GM12872 (cell line): ENCODE results near the gene AFP.

Experiments
- TF ChIP-seq, protein P1 (sequence below): IDR thresholded peaks from 3 replicates; pipeline ENCODE4 v1.5.1; 2011; ENCODE audit warnings: low read depth, mild to moderate bottlenecking, low read length, moderate library complexity; ENCODE audit not compliant: insufficient read depth

AFP gene

GRCh38 chr4:73409012-73409862 is 26.8 kb upstream of the AFP start:
- TF ChIP-seq, protein P1, sequence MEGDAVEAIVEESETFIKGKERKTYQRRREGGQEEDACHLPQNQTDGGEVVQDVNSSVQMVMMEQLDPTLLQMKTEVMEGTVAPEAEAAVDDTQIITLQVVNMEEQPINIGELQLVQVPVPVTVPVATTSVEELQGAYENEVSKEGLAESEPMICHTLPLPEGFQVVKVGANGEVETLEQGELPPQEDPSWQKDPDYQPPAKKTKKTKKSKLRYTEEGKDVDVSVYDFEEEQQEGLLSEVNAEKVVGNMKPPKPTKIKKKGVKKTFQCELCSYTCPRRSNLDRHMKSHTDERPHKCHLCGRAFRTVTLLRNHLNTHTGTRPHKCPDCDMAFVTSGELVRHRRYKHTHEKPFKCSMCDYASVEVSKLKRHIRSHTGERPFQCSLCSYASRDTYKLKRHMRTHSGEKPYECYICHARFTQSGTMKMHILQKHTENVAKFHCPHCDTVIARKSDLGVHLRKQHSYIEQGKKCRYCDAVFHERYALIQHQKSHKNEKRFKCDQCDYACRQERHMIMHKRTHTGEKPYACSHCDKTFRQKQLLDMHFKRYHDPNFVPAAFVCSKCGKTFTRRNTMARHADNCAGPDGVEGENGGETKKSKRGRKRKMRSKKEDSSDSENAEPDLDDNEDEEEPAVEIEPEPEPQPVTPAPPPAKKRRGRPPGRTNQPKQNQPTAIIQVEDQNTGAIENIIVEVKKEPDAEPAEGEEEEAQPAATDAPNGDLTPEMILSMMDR = no peak

DNA sequence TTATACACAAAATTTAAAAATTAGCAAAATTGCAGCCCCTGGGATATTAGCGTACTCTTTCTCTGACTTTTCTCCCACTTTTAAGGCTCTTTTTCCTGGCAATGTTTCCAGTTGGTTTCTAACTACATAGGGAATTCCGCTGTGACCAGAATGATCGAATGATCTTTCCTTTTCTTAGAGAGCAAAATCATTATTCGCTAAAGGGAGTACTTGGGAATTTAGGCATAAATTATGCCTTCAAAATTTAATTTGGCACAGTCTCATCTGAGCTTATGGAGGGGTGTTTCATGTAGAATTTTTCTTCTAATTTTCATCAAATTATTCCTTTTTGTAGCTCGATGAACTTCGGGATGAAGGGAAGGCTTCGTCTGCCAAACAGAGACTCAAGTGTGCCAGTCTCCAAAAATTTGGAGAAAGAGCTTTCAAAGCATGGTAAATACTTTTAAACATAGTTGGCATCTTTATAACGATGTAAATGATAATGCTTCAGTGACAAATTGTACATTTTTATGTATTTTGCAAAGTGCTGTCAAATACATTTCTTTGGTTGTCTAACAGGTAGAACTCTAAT is 26.0 kb upstream of the AFP start:
- TF ChIP-seq, protein P1 = no peak

DNA sequence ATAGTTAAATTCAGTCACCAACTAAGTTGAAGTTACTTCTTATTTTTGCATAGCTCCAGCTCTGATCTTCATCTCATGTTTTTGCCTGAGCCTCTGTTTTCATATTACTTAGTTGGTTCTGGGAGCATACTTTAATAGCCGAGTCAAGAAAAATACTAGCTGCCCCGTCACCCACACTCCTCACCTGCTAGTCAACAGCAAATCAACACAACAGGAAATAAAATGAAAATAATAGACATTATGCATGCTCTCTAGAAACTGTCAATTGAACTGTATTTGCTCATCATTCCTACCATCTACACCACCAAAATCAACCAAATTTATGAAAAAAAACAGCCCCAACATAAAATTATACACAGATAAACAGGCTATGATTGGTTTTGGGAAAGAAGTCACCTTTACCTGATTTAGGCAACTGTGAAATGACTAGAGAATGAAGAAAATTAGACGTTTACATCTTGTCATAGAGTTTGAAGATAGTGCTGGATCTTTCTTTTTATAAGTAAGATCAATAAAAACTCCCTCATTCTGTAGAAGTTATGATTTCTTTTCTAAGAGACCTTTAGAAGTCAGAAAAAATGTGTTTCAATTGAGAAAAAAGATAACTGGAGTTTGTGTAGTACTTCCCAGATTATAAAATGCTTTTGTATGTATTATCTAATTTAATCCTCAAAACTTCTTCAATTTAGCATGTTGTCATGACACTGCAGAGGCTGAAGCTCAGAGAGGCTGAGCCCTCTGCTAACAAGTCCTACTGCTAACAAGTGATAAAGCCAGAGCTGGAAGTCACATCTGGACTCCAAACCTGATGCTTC is 24.9 kb upstream of the AFP start:
- TF ChIP-seq, protein P1 = no peak

GRCh38 chr4:73411731-73412414 is 24.1 kb upstream of the AFP start:
- TF ChIP-seq, protein P1 = no peak

- TF ChIP-seq, protein P1 = no peak
Measured at GRCh38 chr4:73413294-73413755, 22.7 kb upstream of the AFP start.

DNA sequence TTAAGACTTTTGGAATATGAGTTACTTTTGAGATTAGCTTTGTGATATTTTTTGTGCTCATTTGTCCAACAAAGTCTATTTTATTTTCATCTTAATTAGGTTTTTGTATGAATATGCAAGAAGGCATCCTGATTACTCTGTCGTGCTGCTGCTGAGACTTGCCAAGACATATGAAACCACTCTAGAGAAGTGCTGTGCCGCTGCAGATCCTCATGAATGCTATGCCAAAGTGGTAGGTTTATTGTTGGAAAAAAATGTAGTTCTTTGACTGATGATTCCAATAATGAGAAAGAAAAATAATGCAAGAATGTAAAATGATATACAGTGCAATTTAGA is 21.1 kb upstream of the AFP start:
- TF ChIP-seq, protein P1 = no peak
